Measurements from ENCODE around the gene SNX9. TPM values are rescaled to one million over a fixed set of nuclear protein-coding genes. Genes with fewer than 3 reads are reported as not detected.

SNX9 gene
- total and polyA plus RNA-seq, 10 of the 15 experiments (the other 5 are each of a cell fraction or from before 2014, with no cell fraction given) = 0.03 to 2.0 (median 0.37) TPM

GRCh38 chr6:157873735-157874344, 50.8 kb downstream of the SNX9 start:
- ChIA-PET RAD21 (ENCODE audit: unreplicated experiment) (interaction anchor here (0.8 to 3.8 kb wide), 18 partner anchors 18 to 600 kb away, joined by 3 to 105 read pairs (median 6); no protein-coding TSS in a partner anchor), SMC1A (ENCODE audit: uncharacterized antibody, unreplicated experiment) (interaction anchor here (0.8 to 10.3 kb wide), 25 partner anchors 11 to 559 kb away, joined by 3 to 208 read pairs (median 4); no protein-coding TSS in a partner anchor), CTCF (interaction anchor here (0.7 to 3.9 kb wide), 39 partner anchors 11 to 559 kb away, joined by 3 to 197 read pairs (median 4); partner anchors contain the start of gene TMEM242), POLR2A (interaction anchor here (1.7 kb wide), 1 partner anchor 11 kb away, joined by 5 read pairs; no protein-coding TSS in a partner anchor)
- ATAC-seq (peak; percentile 99), DNase-seq (ENCODE audit: low read depth, low spot score) (peak; percentile 16), FAIRE-seq (peak; percentile 84)
- 33% methylated on average over 9 of the region's 9 CpGs for WGBS (ENCODE audit: insufficient coverage, insufficient replicate concordance, low lambda C conversion rate, missing lambda C conversion rate)
- in situ Hi-C loops (cut with MboI) (no loop called here), intact Hi-C loops (cut with micrococcal nuclease; ENCODE audit: unreplicated experiment) (loop anchor here (1.0 to 10.0 kb wide), 2 partner anchors 118 to 559 kb away; no protein-coding TSS in a partner anchor)
- no TSS peak for BruUV-seq (replicated peaks)
- Histone ChIP-seq H3K27me3 (replicated peaks in 1 of 2; ENCODE audit: control insufficient read depth in 2 of 2, insufficient read depth in 2 of 2, low read length in 1 of 2) (peaks cover 0 to 2% of the 10 kb centered on the region in 2 experiments; a peak in 2 of 4 replicates), H2AFZ (ENCODE audit: control insufficient read depth, low read depth, low read length) (no peak overlapping the region), H3K9ac (ENCODE audit: control insufficient read depth, insufficient read depth, low read length) (no peak overlapping the region), H4K20me1 (ENCODE audit: control insufficient read depth, insufficient read depth) (no peaks in the 10 kb centered on the region), H3K9me3 (replicated peaks; ENCODE audit: control insufficient read depth, insufficient read depth, low read length) (no peaks in the 10 kb centered on the region), H3K79me2 (ENCODE audit: control insufficient read depth, insufficient read depth, low read length) (no peaks in the 10 kb centered on the region), H3K4me2 (ENCODE audit: control insufficient read depth, insufficient read depth) (no peak overlapping the region), H3K4me3 (no peak overlapping the region), H3K27ac (ENCODE audit: control insufficient read depth, insufficient read depth) (no peak overlapping the region), H3K36me3 (ENCODE audit: control insufficient read depth in 2 of 2, insufficient read depth in 2 of 2, low read length in 1 of 2) (no peaks in the 10 kb centered on the region), H3K4me1 (ENCODE audit: control insufficient read depth, insufficient read depth, low read length) (peaks cover 3% of the 10 kb centered on the region; the same call in 1 of the 2 replicates)
- peak; percentile 86 for TF ChIP-seq RAD21 (IDR thresholded peaks at IDR 0.05; ENCODE audit: insufficient read depth, low read depth, low read length)
- no peak for TF ChIP-seq MYC (IDR thresholded peaks at IDR 0.05; ENCODE audit: insufficient read depth, insufficient read length, insufficient replicate concordance, low read length, severe bottlenecking)
- peak; percentile 82 to 91 (median 84) for TF ChIP-seq CTCF (IDR thresholded peaks at IDR 0.05 in 2 of 3, conservative IDR thresholded peaks at IDR 0.05 in 1 of 3; ENCODE audit: control insufficient read depth in 2 of 3, extremely low read depth in 1 of 3, insufficient read depth in 1 of 3, low read depth in 3 of 3, low read length in 3 of 3)
- TF ChIP-seq, protein P1, sequence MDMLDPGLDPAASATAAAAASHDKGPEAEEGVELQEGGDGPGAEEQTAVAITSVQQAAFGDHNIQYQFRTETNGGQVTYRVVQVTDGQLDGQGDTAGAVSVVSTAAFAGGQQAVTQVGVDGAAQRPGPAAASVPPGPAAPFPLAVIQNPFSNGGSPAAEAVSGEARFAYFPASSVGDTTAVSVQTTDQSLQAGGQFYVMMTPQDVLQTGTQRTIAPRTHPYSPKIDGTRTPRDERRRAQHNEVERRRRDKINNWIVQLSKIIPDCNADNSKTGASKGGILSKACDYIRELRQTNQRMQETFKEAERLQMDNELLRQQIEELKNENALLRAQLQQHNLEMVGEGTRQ (IDR thresholded peaks at IDR 0.05; ENCODE audit: borderline replicate concordance, low read depth, low read length) = no peak
- TF ChIP-seq SMARCA5 (IDR thresholded peaks at IDR 0.05) = peak; percentile 68; the same call in 1 of the 2 replicates
- TF ChIP-seq TBL1XR1 (IDR thresholded peaks at IDR 0.05; ENCODE audit: low read depth, low read length) = no peak
- no peak for TF ChIP-seq SP1 (IDR thresholded peaks at IDR 0.05; ENCODE audit: low read depth, low read length)
- no peak for TF ChIP-seq LARP7 (IDR thresholded peaks at IDR 0.05)
- TF ChIP-seq YY1 (IDR thresholded peaks at IDR 0.05; ENCODE audit: low read depth, low read length) = peak; percentile 67
- peak; percentile 87 for TF ChIP-seq SMC3 (IDR thresholded peaks at IDR 0.05; ENCODE audit: borderline replicate concordance, low read length)
- TF ChIP-seq, protein P2, sequence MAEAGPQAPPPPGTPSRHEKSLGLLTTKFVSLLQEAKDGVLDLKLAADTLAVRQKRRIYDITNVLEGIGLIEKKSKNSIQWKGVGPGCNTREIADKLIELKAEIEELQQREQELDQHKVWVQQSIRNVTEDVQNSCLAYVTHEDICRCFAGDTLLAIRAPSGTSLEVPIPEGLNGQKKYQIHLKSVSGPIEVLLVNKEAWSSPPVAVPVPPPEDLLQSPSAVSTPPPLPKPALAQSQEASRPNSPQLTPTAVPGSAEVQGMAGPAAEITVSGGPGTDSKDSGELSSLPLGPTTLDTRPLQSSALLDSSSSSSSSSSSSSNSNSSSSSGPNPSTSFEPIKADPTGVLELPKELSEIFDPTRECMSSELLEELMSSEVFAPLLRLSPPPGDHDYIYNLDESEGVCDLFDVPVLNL (IDR thresholded peaks at IDR 0.05; ENCODE audit: low read depth, low read length) = no peak
